Neural crest cell (in vitro differentiated cells): Measurements from ENCODE around the gene FARP1. TPM values are rescaled to one million over a fixed set of nuclear protein-coding genes. Genes with fewer than 3 reads are reported as not detected.

Experiments
- DNase-seq: peaks from one replicate; pipeline ENCODE4 v3.0.0; 2021; ENCODE audit warnings: low read depth, mixed read lengths, low spot score
- H3K27ac Mint-ChIP-seq: one replicate; pipeline ENCODE4 v1.8.0; 2021; ENCODE audit warnings: mild to moderate bottlenecking, mixed read lengths; ENCODE audit not compliant: unreplicated experiment
- H3K27me3 Mint-ChIP-seq: 2 replicates; pipeline ENCODE4 v1.8.0; 2021; ENCODE audit warnings: low read depth, mild to moderate bottlenecking, mixed read lengths
- H3K36me3 Mint-ChIP-seq: 2 replicates; pipeline ENCODE4 v1.8.0; 2021; ENCODE audit warnings: low read depth, mild to moderate bottlenecking, mixed read lengths
- H3K4me1 Mint-ChIP-seq: 2 replicates; pipeline ENCODE4 v1.8.0; 2021; ENCODE audit warnings: mixed read lengths
- H3K4me3 Mint-ChIP-seq: one replicate; pipeline ENCODE4 v1.8.0; 2021; ENCODE audit warnings: mild to moderate bottlenecking, mixed read lengths
- H3K9me3 Mint-ChIP-seq: 2 replicates; pipeline ENCODE4 v1.8.0; 2021; ENCODE audit warnings: mixed read lengths
- CTCF ChIP-seq: fragments of 200-600 bp; sonication (generic); conservative IDR thresholded peaks from 2 replicates; pipeline ENCODE4 v1.5.0; 2021; ENCODE audit warnings: antibody characterized with exemption, mild to moderate bottlenecking
- total RNA-seq: library from RNA; stranded (reverse); gene quantifications from 2 replicates; pipeline ENCODE4 v1.2.1, GENCODE V29; 2021

The FARP1 gene
- total RNA-seq, 1 donor from 2014 or later = 138 TPM

DNA sequence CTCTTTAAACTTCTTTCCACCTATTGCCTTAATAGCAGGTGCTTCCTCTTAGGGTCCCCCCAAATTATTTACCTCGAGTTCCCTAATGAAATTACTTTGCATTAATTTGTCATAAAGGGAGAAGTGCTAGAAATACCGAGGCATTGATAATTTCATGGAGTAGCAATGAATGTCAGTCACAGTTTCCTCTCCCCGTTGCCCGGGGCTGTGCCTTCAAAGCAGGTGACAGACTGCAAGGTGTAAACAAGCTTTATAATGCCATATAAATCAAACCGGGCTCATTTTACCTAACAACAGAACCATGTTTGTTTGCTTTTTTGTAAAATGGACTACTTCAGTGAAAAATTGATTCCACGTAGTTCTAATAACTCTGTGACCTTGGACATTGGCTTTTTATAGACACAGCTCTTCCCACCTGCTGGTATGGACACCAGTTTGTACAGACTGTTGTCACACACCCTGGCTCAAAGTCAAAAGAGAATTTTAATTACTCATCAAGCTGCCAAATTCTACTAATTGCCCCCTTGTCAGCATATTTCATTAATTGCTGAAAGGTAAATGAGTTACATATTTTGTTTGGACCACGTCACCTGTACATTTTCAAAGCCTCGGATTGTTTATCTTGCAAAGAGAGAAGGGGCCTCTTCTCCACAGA lies 262.9 kb downstream of the FARP1 start:
- H3K4me3 Mint-ChIP-seq = no peak overlapping the region
- no peak for TF ChIP-seq CTCF
- peaks cover 26% of the 10 kb centered on the region for H3K4me1 Mint-ChIP-seq
- no peak for DNase-seq
- peaks cover 9% of the 10 kb centered on the region for H3K36me3 Mint-ChIP-seq
- no peaks in the 10 kb centered on the region for H3K9me3 Mint-ChIP-seq
- H3K27ac Mint-ChIP-seq = no peak overlapping the region
- no peaks in the 10 kb centered on the region for H3K27me3 Mint-ChIP-seq

DNA sequence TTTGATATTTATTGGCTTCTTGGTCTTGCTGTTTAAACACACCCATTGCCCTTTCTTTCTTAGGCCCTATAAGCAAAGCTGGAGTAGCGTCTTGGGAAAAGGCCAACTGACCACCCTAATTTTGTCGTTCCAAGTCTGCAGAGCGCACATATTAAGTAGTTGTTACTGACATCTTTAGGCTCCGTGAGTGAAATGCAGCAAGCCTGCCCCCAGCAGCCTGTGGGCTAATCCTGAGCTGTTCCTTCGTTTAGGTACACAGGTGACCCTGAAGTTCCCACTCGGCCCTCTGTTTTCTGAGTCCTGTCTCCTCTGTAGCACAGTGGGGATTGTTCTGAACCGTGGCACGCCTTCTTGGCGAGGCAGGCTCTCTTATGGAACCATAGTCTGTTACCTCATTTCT lies 263.5 kb downstream of the FARP1 start:
- no peak for DNase-seq
- no peaks in the 10 kb centered on the region for H3K27me3 Mint-ChIP-seq
- no peaks in the 10 kb centered on the region for H3K9me3 Mint-ChIP-seq
- no peak overlapping the region for H3K4me3 Mint-ChIP-seq
- H3K27ac Mint-ChIP-seq = no peak overlapping the region
- H3K4me1 Mint-ChIP-seq = peaks cover 31% of the 10 kb centered on the region
- TF ChIP-seq CTCF = no peak
- peaks cover 9% of the 10 kb centered on the region for H3K36me3 Mint-ChIP-seq

- Mint-ChIP-seq H3K27ac (peak overlapping the region; percentile 9), H3K27me3 (no peaks in the 10 kb centered on the region), H3K9me3 (no peaks in the 10 kb centered on the region), H3K4me3 (no peak overlapping the region), H3K4me1 (peaks cover 32% of the 10 kb centered on the region), H3K36me3 (peaks cover 8% of the 10 kb centered on the region)
- DNase-seq = no peak
- TF ChIP-seq CTCF = no peak
Measured at GRCh38 chr13:98406971-98407370, 264.1 kb downstream of the FARP1 start.

GRCh38 chr13:98407575-98407974 lies 264.7 kb downstream of the FARP1 start:
- H3K4me3 Mint-ChIP-seq = no peak overlapping the region
- H3K4me1 Mint-ChIP-seq = peaks cover 31% of the 10 kb centered on the region
- no peaks in the 10 kb centered on the region for H3K27me3 Mint-ChIP-seq
- no peak for TF ChIP-seq CTCF
- no peak for DNase-seq
- no peaks in the 10 kb centered on the region for H3K9me3 Mint-ChIP-seq
- H3K27ac Mint-ChIP-seq = no peak overlapping the region
- H3K36me3 Mint-ChIP-seq = peaks cover 7% of the 10 kb centered on the region

- Mint-ChIP-seq H3K4me3 (no peak overlapping the region), H3K36me3 (peaks cover 12% of the 10 kb centered on the region), H3K27me3 (no peaks in the 10 kb centered on the region), H3K4me1 (peaks cover 31% of the 10 kb centered on the region), H3K27ac (no peak overlapping the region), H3K9me3 (no peaks in the 10 kb centered on the region)
- DNase-seq = no peak
- no peak for TF ChIP-seq CTCF
Measured at GRCh38 chr13:98409281-98409680, 266.4 kb downstream of the FARP1 start.
